HUDEP-2 (cell line): Measurements from ENCODE around the gene NOA1.
"Not testable (repeated sequence)": the region's sequence is repeated elsewhere in the genome, so short reads cannot be mapped to it uniquely, and the experiment has no call there.

Experiments used
- DNase-seq, 76 experiments: peaks; one replicate each; lab custom pipeline; 2025; ENCODE audit not compliant: unreplicated experiment in 76 of 76; lab: John Stamatoyannopoulos, UW

NOA1 gene

DNA sequence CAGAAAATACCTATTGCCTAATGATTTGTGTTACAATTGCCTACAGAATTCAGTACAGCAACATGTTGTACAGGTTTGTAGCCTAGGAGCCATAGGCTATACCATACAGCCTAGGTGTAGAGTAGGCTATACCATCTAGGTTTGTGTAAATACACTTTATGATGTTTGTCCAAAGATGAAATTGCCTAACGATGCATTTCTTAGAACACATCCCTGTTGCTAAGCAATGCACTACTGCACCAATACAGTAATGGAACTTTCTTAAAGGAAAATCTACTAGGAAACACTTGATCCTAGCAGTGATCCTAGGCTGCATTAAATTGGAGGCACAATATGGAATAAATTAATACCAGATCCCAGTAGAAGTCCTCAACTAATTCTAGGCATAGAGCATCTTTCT is 18.3 kb downstream of the NOA1 start:
- no peak for DNase-seq

DNA sequence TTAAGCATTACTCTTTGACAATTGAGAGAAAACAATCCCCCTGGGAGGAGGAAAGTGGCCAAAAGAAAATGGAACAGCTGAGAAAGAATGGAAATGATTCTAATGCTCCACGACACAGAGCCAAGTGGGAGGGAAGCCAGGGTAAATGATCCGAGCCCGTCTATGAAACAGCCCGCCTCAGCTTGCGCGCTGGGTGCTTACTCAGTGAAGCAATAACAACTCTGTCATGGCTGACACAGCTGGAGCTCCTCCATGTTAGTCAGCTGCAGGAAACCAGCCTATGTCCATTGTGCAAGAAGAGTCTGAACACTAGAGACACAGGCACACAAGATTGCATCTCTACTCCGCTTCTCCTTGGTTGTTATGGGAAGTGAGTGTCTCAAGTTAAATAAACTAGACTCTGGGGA is 19.3 kb downstream of the NOA1 start:
- no peak for DNase-seq

DNA sequence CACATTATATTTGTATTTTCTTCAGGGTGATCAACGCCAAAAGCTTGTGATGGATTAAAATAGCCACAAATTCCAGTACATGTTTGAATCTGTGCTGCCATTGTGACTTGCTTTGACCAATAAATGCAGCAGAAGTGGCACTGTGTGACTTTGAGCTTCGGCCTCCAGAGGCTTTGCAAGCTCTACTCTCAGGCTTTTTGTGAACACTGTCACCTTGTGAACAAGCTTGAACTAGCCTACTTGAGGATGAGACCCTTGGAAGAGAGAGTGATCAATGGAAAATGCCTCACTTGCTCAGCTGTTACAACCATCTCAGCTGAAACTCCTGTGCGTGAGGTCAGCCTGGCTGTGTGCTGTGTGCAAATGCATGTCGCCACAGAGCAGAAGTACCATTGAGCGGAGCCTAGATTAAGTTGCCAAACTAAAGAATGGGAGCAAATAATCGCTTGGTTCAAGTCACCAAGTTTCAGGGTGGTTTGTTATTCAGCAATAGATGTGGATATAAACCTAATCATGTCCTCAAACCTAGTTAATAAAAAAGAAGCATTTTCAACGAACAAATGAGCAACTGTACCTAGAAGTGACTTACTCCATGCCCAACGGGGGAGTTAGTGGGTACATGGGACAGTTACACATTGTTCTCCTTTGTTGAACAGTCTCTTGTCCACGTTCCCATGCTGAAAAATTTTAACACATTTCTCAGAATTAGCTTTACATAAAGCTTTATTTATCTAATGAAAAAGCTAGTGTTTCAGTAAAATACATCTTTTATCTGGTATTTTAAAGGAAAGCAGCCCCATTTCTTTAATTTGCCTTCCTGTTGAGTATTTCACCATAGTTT is 23.5 kb downstream of the NOA1 start:
- no peak for DNase-seq

DNA sequence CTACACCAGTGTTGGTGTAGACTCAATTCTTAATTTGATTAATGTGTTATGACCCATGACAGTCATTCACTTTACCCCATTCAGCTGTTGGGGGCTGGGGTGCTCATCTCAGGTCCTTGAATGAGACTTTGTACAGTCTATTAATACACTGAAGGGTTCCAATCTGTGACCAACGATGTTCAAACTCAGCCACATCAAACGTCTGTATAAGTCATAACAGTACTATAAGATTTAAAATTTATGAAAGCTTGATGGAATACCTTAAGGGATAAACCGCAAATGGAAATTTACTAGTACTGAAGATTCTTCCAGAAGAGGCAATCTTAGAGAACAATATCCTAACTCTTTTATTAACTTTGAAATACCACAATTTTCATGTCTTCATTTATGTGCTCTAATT is 36.0 kb downstream of the NOA1 start:
- DNase-seq = no peak

DNA sequence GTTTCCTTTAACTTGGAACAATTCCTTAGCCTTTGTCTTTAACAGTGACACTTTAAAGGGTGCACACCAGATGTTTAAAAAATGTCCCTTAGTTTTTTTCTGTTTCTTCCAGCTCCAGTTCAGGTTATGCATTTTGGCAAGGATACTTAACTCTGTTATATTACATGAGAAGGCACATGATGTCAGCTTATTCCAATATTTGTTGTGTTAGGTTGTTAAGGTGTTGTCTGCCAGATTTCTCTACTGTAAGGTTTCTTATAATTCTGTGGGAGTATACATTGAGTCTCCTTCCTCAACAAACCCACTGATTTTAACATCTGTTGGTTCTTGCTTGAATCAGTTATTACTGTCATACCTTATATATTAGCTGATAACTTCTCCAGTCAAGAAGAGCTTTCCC is 36.4 kb downstream of the NOA1 start:
- no peak for DNase-seq

DNA sequence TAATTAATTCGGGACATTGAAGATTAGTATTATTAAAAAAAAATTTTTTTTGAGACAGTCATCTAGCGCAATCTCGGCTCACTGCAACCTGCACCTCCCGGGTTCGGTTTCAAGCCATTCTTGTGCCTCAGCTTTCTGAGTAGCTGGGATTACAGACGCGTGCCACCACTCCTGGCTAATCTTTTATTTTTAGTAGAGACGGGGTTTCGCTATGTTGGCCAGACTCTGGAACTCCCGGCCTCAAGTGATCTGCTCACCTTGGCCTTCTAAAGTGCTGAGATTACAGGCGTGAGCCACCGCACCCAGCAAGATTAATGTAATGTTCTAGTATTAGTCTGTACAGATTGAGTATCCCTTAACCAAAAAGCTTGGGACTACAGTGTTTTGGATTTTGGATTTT is 37.0 kb downstream of the NOA1 start:
- no peak for DNase-seq

DNA sequence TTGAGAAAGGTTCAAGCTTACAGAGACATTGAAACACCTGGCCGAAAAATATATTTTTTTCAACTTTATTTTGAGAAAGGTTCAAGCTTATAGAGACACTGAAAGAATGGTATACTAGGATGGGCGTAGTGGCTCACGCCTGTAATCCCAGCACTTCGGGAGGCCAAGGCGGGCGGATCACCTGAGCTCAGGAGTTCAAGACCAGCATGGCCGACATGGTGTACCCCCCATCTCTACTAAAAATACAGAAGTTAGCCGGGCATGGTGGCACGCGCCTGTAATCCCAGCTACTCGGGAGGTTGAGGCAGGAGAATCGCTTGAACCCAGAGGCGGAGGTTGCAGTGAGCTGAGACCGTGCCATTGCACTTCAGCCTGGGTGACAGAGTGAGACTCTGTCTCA is 37.6 kb downstream of the NOA1 start:
- not testable (repeated sequence) for DNase-seq

DNA sequence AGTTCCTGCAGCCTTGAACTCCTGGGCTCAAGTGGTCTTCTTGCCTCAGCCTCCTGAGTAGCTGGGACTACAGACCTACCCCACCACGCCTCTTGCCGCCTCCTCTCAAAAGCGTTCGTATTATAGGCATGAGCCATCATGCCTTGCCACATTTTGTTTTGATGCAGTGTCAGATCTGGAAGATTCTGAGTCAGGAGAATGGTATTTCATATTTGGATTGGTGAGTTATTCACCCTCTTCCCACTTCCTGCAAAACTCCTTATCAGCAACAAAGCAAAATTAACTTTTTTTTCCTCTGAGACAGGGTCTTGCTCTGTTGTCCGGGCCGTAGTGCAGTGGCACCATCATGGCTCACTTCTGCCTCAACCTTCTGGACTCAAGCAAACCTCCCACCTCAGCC is 40.1 kb downstream of the NOA1 start:
- DNase-seq = no peak

DNA sequence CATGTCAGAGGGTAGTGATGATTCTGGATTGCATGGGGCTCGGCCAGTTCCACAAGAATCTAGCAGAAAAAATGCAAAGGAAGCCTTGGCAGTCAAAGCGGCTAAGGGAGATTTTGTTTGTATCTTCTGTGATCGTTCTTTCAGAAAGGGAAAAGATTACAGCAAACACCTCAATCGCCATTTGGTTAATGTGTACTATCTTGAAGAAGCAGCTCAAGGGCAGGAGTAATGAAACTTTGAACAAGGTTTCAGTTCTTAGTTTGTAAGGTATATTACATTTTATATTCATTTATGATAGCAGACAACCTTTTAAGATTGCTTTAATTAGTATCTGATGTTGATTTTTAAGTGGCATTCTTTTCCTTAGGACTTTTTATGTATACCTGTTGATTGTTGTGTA is 45.5 kb downstream of the NOA1 start:
- no peak for DNase-seq

DNA sequence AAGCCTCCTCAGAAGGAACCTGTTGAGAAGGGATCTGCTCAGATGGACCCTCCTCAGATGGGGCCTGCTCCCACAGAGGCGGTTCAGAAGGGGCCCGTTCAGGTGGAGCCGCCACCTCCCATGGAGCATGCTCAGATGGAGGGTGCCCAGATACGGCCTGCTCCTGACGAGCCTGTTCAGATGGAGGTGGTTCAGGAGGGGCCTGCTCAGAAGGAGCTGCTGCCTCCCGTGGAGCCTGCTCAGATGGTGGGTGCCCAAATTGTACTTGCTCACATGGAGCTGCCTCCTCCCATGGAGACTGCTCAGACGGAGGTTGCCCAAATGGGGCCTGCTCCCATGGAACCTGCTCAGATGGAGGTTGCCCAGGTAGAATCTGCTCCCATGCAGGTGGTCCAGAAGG is 46.8 kb downstream of the NOA1 start:
- DNase-seq = no peak

DNA sequence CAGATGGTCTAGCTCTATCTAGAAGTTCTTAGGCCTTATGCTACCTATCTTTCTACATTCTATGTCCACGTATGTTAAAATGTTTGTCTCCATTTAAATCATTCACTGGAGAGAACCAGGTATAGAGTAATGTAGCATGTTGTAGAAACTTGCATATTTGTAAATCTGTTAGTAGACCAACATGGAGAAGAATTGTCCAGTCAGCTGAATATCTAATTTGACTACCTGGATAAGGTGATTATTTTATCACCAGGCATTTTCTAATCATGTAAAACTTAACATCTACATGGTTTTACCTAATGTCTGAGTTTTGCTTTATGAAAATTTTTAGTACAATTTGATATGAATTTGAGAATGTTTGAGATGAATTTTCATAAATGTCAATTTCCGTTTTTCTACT is 50.2 kb downstream of the NOA1 start:
- no peak for DNase-seq

DNA sequence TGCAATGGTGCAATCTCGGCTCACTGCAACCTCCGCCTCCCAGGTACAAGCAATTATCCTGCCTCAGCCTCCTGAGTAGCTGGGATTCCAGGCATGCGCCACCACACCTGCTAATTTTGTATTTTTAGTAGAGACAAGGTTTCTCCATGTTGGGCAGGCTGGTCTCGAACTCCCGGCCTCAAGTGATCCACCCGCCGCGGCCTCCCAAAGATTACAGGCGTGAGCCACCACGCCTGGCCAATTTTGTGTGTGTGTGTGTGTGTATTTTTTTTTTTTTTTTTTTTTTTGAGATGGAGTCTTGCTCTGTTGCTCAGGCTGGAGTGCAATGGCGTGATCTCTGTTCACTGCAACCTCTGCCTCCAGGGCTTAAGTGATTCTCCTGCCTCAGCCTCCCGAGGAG is 62.4 kb downstream of the NOA1 start:
- not testable (repeated sequence) for DNase-seq

DNA sequence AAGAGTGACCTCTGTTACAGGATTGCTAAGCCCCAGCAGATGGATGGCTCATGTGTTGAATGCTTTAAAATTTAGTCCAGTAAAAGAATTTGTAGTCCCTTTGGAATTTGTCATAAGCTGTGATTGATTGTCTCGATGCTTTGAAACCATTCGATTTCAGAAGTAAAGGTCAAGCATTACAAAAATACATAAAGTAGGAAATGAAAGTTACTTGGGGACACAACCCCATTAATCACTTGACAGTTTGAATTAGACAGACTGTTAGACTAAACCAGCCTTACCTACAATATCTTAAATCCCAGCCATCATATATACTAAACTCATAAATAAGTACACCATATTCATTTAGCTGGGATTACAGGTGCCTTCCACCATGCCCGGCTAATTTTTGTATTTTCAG is 63.1 kb downstream of the NOA1 start:
- DNase-seq = no peak
